HEK293T (cell line): Measurements from ENCODE around the gene AKR7A2.

Experiments
- ARNT ChIP-seq: fragments of 450-650 bp; IDR thresholded peaks from 2 replicates; pipeline ENCODE4 v1.6.1; 2017; ENCODE audit warnings: mild to moderate bottlenecking
- LEF1 ChIP-seq: fragments of 450-650 bp; IDR thresholded peaks from 2 replicates; pipeline ENCODE4 v1.6.1; 2017; ENCODE audit warnings: mild to moderate bottlenecking, borderline replicate concordance

DNA sequence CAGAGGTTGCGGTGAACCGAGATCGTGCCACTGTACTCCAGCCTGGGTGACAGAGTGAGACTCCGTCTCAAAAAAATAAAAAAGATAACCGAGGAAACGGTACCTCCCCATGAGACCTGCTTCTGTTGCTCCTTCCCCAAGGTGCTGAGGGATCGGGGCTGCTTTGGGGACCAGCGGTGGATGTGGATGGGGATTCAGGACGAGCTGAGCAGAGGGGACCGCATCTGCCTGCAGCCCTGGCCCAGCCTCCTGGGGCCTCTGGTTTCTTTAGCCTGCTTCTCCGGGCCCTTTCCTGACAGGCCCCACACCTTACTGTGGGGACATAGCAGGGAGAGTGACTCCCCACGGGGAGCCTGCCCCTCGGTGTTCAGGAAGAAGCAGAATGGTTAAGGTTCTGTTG lies 17.2 kb upstream of the AKR7A2 start:
- TF ChIP-seq LEF1 (no peak), ARNT (no peak)
